K562 (cell line): ENCODE data around the gene CFD.

Source experiments
- BHLHE40 ChIP-seq: IDR thresholded peaks from 2 replicates; pipeline ENCODE4 v1.6.1; 2011; ENCODE audit warnings: low read length, improper control_type of control experiment
- FOXA1 ChIP-seq: fragments of 450-650 bp; IDR thresholded peaks from 2 replicates; pipeline ENCODE4 v1.6.1; 2016; ENCODE audit warnings: mild to moderate bottlenecking, borderline replicate concordance
- NFRKB ChIP-seq: fragments of 450-650 bp; IDR thresholded peaks from 2 replicates; pipeline ENCODE4 v1.6.1; 2016; ENCODE audit warnings: low read depth
- ZNF431 ChIP-seq: sonication (generic); formaldehyde crosslinking; IDR thresholded peaks from 2 replicates; pipeline ENCODE4 v1.8.0; 2022; ENCODE audit warnings: mild to moderate bottlenecking, missing genetic modification reagents
- TF ChIP-seq, protein P1 (sequence below): fragments of 250-450 bp; sonication (Bioruptor Pico); IDR thresholded peaks from 2 replicates; pipeline ENCODE4 v1.5.0; 2021
- TF ChIP-seq, protein P2 (sequence below): sonication (generic); formaldehyde crosslinking; IDR thresholded peaks from 2 replicates; pipeline ENCODE4 v1.8.1; 2022; ENCODE audit warnings: missing genetic modification reagents

DNA sequence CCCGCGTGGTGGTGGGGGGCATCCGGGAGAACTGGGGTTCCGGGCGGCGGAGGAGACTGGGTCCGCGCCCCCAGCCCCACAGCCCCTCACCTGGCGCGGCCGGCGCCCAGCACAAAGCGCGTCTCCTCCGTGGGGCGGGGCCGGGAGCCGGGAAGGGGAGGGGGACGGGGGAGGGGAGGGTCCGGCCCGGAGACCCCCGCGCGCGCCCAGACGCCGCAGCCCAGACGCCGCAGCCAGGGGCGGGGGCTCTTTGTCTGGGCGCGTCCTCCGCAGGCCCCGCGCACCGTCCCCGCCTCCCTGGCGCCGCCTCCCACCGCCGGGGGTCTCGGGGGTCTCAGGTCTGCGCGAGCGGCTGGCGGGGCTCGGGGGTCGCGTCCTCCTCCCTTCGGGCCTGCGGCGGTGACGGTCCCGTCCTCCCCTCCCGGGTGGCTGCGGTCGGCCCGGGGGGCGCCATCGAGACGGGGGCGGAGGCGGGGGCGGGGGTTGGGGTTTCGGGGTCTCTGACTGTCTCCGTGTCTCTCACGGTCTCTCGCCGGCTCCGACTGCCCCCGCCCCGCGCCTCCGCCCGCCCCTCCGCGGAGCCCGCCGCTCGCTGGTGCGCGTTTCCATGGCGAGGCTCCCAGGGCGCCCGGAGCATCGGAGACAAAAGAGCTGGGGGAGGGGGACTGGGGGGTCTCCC, 37.5 kb upstream of the CFD start, which contains the start of gene PLPPR3:
- TF ChIP-seq NFRKB = no peak
- no peak for TF ChIP-seq ZNF431 (CRISPR knock-in tag)
- TF ChIP-seq, protein P1, sequence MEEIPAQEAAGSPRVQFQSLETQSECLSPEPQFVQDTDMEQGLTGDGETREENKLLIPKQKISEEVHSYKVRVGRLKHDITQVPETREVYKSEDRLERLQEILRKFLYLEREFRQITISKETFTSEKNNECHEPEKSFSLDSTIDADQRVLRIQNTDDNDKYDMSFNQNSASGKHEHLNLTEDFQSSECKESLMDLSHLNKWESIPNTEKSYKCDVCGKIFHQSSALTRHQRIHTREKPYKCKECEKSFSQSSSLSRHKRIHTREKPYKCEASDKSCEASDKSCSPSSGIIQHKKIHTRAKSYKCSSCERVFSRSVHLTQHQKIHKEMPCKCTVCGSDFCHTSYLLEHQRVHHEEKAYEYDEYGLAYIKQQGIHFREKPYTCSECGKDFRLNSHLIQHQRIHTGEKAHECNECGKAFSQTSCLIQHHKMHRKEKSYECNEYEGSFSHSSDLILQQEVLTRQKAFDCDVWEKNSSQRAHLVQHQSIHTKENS (CRISPR knock-in tag) = no peak
- TF ChIP-seq FOXA1 = no peak
- TF ChIP-seq, protein P2, sequence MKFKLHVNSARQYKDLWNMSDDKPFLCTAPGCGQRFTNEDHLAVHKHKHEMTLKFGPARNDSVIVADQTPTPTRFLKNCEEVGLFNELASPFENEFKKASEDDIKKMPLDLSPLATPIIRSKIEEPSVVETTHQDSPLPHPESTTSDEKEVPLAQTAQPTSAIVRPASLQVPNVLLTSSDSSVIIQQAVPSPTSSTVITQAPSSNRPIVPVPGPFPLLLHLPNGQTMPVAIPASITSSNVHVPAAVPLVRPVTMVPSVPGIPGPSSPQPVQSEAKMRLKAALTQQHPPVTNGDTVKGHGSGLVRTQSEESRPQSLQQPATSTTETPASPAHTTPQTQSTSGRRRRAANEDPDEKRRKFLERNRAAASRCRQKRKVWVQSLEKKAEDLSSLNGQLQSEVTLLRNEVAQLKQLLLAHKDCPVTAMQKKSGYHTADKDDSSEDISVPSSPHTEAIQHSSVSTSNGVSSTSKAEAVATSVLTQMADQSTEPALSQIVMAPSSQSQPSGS (CRISPR knock-in tag) = no peak
- no peak for TF ChIP-seq BHLHE40
